Liver (tissue), 9 donors: Measurements from ENCODE around the gene RALGAPA2. TPM values are rescaled to one million over a fixed set of nuclear protein-coding genes. Genes with fewer than 3 reads are reported as not detected.
A peak's percentile ranks its signal among the peaks of the same experiment; 100 is the strongest.

Experiments
- DNase-seq: peaks from one replicate; pipeline ENCODE4 v3.0.0-alpha.2; 2017; ENCODE audit warnings: low spot score
- H3K27ac ChIP-seq, 2 donors: one replicate each; pipeline ENCODE4 v1.7.0; 2013; ENCODE audit warnings: inconsistent platforms in 2 of 2, low read length in 2 of 2, control low read depth in 1 of 2, low read depth in 1 of 2, mild to moderate bottlenecking in 1 of 2
- H3K27me3 ChIP-seq, 4 donors: one replicate each; pipeline versions ENCODE4 v1.6.1 to v1.7.0; 2013; ENCODE audit warnings: low read length in 3 of 4, inconsistent platforms in 1 of 4, mild to moderate bottlenecking in 1 of 4, moderate library complexity in 1 of 4; ENCODE audit not compliant: control insufficient read depth in 4 of 4, insufficient read depth in 4 of 4
- H3K36me3 ChIP-seq, 4 donors: one replicate each; pipeline versions ENCODE4 v1.6.1 to v1.7.0; 2013; ENCODE audit warnings: low read length in 3 of 4, mild to moderate bottlenecking in 3 of 4, low read depth in 1 of 4, moderate library complexity in 1 of 4; ENCODE audit not compliant: control insufficient read depth in 4 of 4, insufficient read depth in 3 of 4
- H3K4me1 ChIP-seq, 4 donors: one replicate each; pipeline versions ENCODE4 v1.6.1 to v1.7.0; 2013; ENCODE audit warnings: low read length in 3 of 4, mild to moderate bottlenecking in 3 of 4, moderate library complexity in 1 of 4; ENCODE audit not compliant: control insufficient read depth in 4 of 4, insufficient read depth in 4 of 4
- H3K4me3 ChIP-seq, 3 donors: one replicate each; pipeline versions ENCODE4 v1.6.1 to v1.7.0; 2013; ENCODE audit warnings: low read length in 3 of 3, control low read depth in 1 of 3, low read depth in 1 of 3, mild to moderate bottlenecking in 1 of 3
- H3K9ac ChIP-seq, 2 donors: one replicate each; pipeline ENCODE4 v1.7.0; 2013; ENCODE audit warnings: low read length in 2 of 2, mild to moderate bottlenecking in 2 of 2, moderate library complexity in 2 of 2, control low read depth in 1 of 2, low read depth in 1 of 2
- H3K9me3 ChIP-seq, 4 donors: one replicate each; pipeline versions ENCODE4 v1.6.1 to v1.7.0; 2013; ENCODE audit warnings: low read length in 3 of 4; ENCODE audit not compliant: control insufficient read depth in 4 of 4
- ATF3 ChIP-seq: IDR thresholded peaks from 2 replicates; pipeline ENCODE4 v1.6.1; 2016; ENCODE audit warnings: antibody characterized with exemption
- CTCF ChIP-seq: fragments of 150-350 bp; IDR thresholded peaks from 2 replicates; pipeline ENCODE4 v1.5.1; 2017; ENCODE audit warnings: improper control_type of control experiment, low read depth, low read length; ENCODE audit not compliant: missing input control
- EGR1 ChIP-seq, 2 donors: IDR thresholded peaks; 2 replicates each; pipeline ENCODE4 v1.6.1; 2016 to 2018; ENCODE audit warnings: antibody characterized with exemption in 2 of 2, low read depth in 2 of 2
- FOXA1 ChIP-seq: IDR thresholded peaks from 2 replicates; pipeline ENCODE4 v1.6.1; 2016; ENCODE audit warnings: antibody characterized with exemption
- FOXA2 ChIP-seq: IDR thresholded peaks from 2 replicates; pipeline ENCODE4 v1.6.1; 2016; ENCODE audit warnings: antibody characterized with exemption
- GABPA ChIP-seq, 2 donors: IDR thresholded peaks in 1 of 2; conservative IDR thresholded peaks in 1 of 2; 2 replicates each; pipeline ENCODE4 v1.6.1; 2016; ENCODE audit warnings: antibody characterized with exemption in 2 of 2, mild to moderate bottlenecking in 1 of 2, moderate library complexity in 1 of 2
- HNF4A ChIP-seq, 2 donors: conservative IDR thresholded peaks; 2 replicates each; pipeline ENCODE4 v1.6.1; 2016; ENCODE audit warnings: antibody characterized with exemption in 2 of 2, mild to moderate bottlenecking in 2 of 2
- HNF4G ChIP-seq: IDR thresholded peaks from 2 replicates; pipeline ENCODE4 v1.6.1; 2016; ENCODE audit warnings: antibody characterized with exemption
- JUND ChIP-seq, 2 donors: IDR thresholded peaks; 2 replicates each; pipeline ENCODE4 v1.6.1; 2016; ENCODE audit warnings: antibody characterized with exemption in 2 of 2
- MAX ChIP-seq: IDR thresholded peaks from 2 replicates; pipeline ENCODE4 v1.6.1; 2016; ENCODE audit warnings: antibody characterized with exemption
- NR2F2 ChIP-seq: IDR thresholded peaks from 2 replicates; pipeline ENCODE4 v1.6.1; 2016; ENCODE audit warnings: antibody characterized with exemption
- RAD21 ChIP-seq, 2 donors: IDR thresholded peaks; 2 replicates each; pipeline ENCODE4 v1.6.1; 2016; ENCODE audit warnings: antibody characterized with exemption in 2 of 2, mild to moderate bottlenecking in 2 of 2
- REST ChIP-seq: IDR thresholded peaks from 2 replicates; pipeline ENCODE4 v1.6.1; 2016; ENCODE audit warnings: antibody characterized with exemption, mild to moderate bottlenecking
- RXRA ChIP-seq, 2 donors: IDR thresholded peaks; 2 replicates each; pipeline ENCODE4 v1.6.1; 2017 to 2018; ENCODE audit warnings: antibody characterized with exemption in 2 of 2, mild to moderate bottlenecking in 1 of 2
- SP1 ChIP-seq: IDR thresholded peaks from 2 replicates; pipeline ENCODE4 v1.6.1; 2018; ENCODE audit warnings: antibody characterized with exemption, mild to moderate bottlenecking
- TAF1 ChIP-seq: conservative IDR thresholded peaks from 2 replicates; pipeline ENCODE4 v1.6.1; 2016; ENCODE audit warnings: antibody characterized with exemption, mild to moderate bottlenecking
- YY1 ChIP-seq: IDR thresholded peaks from 2 replicates; pipeline ENCODE4 v1.6.1; 2016; ENCODE audit warnings: antibody characterized with exemption, mild to moderate bottlenecking
- ZBTB33 ChIP-seq: IDR thresholded peaks from 2 replicates; pipeline ENCODE4 v1.6.1; 2016; ENCODE audit warnings: antibody characterized with exemption
- WGBS: extraction: QIAGEN DNeasy Blood & Tissue Kit; methylation state at CpG from one replicate; pipeline ENCODE4 v1.1.7; 2013; 5-methylcytosine and 5-hydroxymethylcytosine counted together
- polyA plus RNA-seq, 2 donors: library from polyadenylated mRNA; stranded (reverse) in 1 of 2; unstranded in 1 of 2; fragments of 200-250 nt in 1 of 2; fragments of >200 nt in 1 of 2; fragmentation: Nextera tagmentation in 1 of 2; extraction: Ambion mirVana in 1 of 2; gene quantifications; one replicate each; pipeline versions ENCODE4 v1.2.1 to v1.2.3, GENCODE V29; 2013 to 2015
- total RNA-seq, 2 donors: library from RNA; depleted of rRNA; stranded (reverse); fragments of >200 nt; gene quantifications; one replicate each; pipeline ENCODE4 v1.2.3, GENCODE V29; 2014
- donor health status: healthy.
- donor health status: healthy.
- donor health status: healthy.
- donor health status: healthy.
- donor health status: healthy.

Gene RALGAPA2
- total and polyA plus RNA-seq, 4 donors = 14.8 to 89.9 (median 25.1) TPM

- Histone ChIP-seq H3K4me3 (no peak overlapping the region), H3K9ac (no peak overlapping the region), H3K36me3 (peaks cover 6 to 26% (median 12%) of the 10 kb centered on the region in 4 donors), H3K27me3 (no peaks in the 10 kb centered on the region), H3K9me3 (no peaks in the 10 kb centered on the region), H3K27ac (no peak overlapping the region), H3K4me1 (peaks cover 2 to 16% (median 14%) of the 10 kb centered on the region in 4 donors)
- WGBS = 79% methylated on average over 2 of the region's 2 CpGs
- DNase-seq = no peak
- TF ChIP-seq HNF4G = no peak
These were observed 100.2 kb downstream of the RALGAPA2 start for GRCh38 chr20:20612251-20612650.

- Histone ChIP-seq H3K9me3 (no peaks in the 10 kb centered on the region), H3K27me3 (no peaks in the 10 kb centered on the region), H3K36me3 (peaks cover 5 to 19% (median 7%) of the 10 kb centered on the region in 4 donors), H3K4me1 (peaks cover 2 to 16% (median 14%) of the 10 kb centered on the region in 4 donors), H3K9ac (no peak overlapping the region), H3K4me3 (no peak overlapping the region), H3K27ac (no peak overlapping the region)
- TF ChIP-seq RXRA (IDR thresholded peaks at IDR 0.05) (peak; percentile 10 to 12), RAD21 (IDR thresholded peaks at IDR 0.05) (peak; percentile 11 to 19), SP1 (no peak), REST (no peak), TAF1 (no peak), ATF3 (no peak), FOXA2 (no peak), HNF4A (conservative IDR thresholded peaks at IDR 0.05) (peak; percentile 44 to 48), ZBTB33 (no peak), NR2F2 (no peak), FOXA1 (no peak), YY1 (peak; percentile 26), CTCF (no peak), MAX (no peak), GABPA (IDR thresholded peaks at IDR 0.05 in 1 of 2, conservative IDR thresholded peaks at IDR 0.05 in 1 of 2) (no peak), EGR1 (IDR thresholded peaks at IDR 0.05; ENCODE audit: low read depth in 2 of 2) (no peak), JUND (IDR thresholded peaks at IDR 0.05) (no peak), HNF4G (no peak)
- WGBS = 66% methylated on average over 1 of the region's 1 CpG
- no peak for DNase-seq
These were observed 101.3 kb downstream of the RALGAPA2 start for GRCh38 chr20:20611167-20611566.
